Measurements from ENCODE around the gene PCDHGA8. TPM values are rescaled to one million over a fixed set of nuclear protein-coding genes. Genes with fewer than 3 reads are reported as not detected.
"Not testable (repeated sequence)": the region's sequence is repeated elsewhere in the genome, so short reads cannot be mapped to it uniquely, and the experiment has no call there.

Gene PCDHGA8
- total and polyA plus RNA-seq, 2 experiments from 2014 or later: 1.0 to 2.3 TPM

DNA sequence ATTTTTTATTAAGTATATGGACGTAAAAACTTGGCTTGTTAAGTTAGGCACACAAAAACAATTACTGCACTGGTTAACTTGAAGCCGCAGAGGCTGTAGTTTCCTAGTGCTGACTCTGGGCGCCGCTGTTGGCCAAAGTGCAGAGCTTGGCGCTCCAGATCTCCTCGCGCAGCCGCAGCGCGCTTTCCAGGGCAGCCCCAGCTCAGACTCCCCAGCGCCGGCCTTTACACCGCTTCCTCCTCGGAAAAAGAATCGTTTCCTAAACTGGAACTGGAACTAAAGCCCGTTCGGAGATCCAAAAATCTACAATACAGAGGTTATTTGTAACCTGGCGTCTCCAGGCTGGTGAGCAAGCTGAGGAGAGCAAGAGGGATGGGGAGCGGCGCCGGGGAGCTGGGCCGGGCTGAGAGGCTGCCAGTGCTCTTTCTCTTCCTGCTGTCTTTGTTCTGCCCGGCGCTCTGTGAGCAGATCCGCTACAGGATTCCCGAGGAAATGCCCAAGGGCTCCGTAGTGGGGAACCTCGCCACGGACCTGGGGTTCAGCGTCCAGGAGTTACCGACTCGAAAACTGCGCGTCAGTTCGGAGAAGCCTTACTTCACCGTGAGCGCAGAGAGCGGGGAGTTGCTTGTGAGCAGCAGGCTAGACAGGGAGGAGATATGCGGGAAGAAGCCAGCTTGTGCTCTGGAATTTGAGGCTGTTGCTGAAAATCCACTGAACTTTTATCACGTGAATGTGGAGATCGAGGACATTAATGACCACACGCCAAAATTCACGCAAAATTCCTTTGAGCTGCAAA lies 5.5 kb downstream of the PCDHGA8 start, which contains the start of gene PCDHGB5:
Gene PCDHGB5, plus strand, starts transcription at position 192 of the 796 bp plus-strand sequence. Its CDS starts 181 bp downstream, at position 373.
- peak; percentile 58 for TF ChIP-seq CTCF (IDR thresholded peaks at IDR 0.05; ENCODE audit: low read depth, low read length)
- H3K4me3 ChIP-seq; H3K36me3 ChIP-seq; H3K27ac ChIP-seq; H3K4me1 ChIP-seq (ENCODE audit: low read depth); H3K9me3 ChIP-seq (ENCODE audit: low read depth); H3K27me3 ChIP-seq: not testable (repeated sequence)
- DNase-seq (ENCODE audit: low read depth in 1 of 2, low spot score in 1 of 2): peak in 1 of 2 donors; percentile 60

DNA sequence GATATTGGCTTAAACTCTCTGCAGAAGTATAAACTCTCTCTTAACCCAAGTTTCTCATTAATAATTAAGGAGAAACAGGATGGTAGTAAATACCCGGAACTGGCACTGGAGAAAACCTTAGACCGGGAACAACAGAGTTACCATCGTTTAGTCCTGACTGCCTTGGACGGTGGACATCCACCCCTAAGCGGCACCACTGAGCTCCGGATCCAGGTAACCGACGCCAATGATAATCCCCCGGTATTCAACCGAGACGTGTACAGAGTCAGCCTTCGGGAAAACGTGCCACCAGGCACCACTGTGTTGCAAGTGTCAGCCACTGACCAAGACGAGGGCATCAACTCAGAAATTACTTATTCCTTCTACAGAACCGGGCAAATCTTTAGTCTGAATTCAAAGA lies 6.2 kb downstream of the PCDHGA8 start:
- no peak for TF ChIP-seq CTCF (IDR thresholded peaks at IDR 0.05; ENCODE audit: low read depth, low read length)
- Histone ChIP-seq H3K27me3 (no peaks in the 10 kb centered on the region), H3K9me3 (ENCODE audit: low read depth) (no peaks in the 10 kb centered on the region), H3K4me3 (no peak overlapping the region), H3K27ac (no peak overlapping the region), H3K4me1 (ENCODE audit: low read depth) (no peaks in the 10 kb centered on the region), H3K36me3 (no peaks in the 10 kb centered on the region)
- DNase-seq (ENCODE audit: low read depth in 1 of 2, low spot score in 1 of 2): no peak

DNA sequence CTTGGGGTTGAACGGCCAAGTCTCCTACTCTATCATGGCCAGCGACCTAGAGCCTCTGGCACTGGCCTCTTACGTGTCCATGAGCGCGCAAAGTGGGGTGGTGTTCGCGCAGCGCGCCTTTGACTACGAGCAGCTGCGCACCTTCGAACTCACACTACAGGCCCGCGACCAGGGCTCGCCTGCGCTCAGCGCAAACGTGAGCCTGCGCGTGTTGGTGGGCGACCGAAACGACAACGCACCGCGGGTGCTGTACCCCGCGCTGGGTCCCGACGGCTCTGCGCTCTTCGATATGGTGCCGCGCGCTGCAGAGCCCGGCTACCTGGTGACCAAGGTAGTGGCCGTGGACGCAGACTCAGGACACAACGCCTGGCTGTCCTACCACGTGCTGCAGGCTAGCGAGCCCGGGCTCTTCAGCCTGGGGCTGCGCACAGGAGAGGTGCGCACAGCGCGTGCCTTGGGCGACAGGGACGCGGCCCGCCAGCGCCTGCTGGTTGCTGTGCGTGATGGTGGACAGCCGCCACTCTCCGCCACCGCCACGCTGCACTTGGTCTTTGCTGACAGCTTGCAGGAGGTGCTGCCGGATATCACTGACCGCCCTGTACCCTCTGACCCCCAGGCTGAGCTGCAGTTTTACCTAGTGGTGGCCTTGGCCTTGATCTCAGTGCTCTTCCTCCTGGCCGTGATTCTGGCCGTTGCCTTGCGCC lies 7.3 kb downstream of the PCDHGA8 start:
- DNase-seq (ENCODE audit: low read depth in 1 of 2, low spot score in 1 of 2): no peak
- H3K4me3 ChIP-seq: no peak overlapping the region
- no peaks in the 10 kb centered on the region for H3K27me3 ChIP-seq
- no peaks in the 10 kb centered on the region for H3K36me3 ChIP-seq
- H3K27ac ChIP-seq: no peak overlapping the region
- no peaks in the 10 kb centered on the region for H3K4me1 ChIP-seq (ENCODE audit: low read depth)
- H3K9me3 ChIP-seq (ENCODE audit: low read depth): no peaks in the 10 kb centered on the region
- no peak for TF ChIP-seq CTCF (IDR thresholded peaks at IDR 0.05; ENCODE audit: low read depth, low read length)

DNA sequence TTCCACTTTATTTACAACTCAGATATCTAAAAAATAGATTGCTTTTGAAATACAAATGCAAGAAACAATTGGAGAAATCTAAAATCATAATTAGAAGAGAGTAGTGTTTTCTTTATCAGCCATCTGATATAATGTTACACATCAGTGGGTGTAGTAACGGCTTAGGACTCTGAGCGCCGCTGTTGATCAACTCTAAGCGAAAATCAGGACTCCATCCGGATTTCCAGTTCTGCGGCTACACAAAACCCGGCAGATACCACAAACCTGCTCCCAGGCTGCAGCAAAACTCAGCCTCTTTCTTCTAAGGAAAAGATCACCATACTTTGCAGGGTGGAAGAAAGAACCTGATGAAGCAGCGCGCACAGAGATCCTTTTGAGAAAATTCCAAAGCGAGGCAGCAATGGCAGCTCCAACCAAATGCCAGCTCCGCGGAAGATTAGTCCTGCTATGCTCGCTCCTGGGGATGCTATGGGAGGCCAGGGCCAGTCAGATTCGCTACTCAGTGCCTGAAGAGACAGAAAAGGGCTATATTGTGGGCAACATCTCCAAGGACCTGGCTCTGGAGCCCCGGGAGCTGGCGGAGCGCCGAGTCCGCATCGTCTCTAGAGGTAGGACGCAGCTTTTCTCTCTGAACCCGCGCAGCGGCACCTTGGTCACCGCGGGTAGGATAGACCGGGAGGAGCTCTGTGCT lies 10.3 kb downstream of the PCDHGA8 start, which contains the start of gene PCDHGA9:
Gene PCDHGA9, plus strand, starts transcription at position 226 of the 691 bp plus-strand sequence. Its CDS starts 175 bp downstream, at position 401.
- no peaks in the 10 kb centered on the region for H3K27me3 ChIP-seq
- TF ChIP-seq CTCF (IDR thresholded peaks at IDR 0.05; ENCODE audit: low read depth, low read length): peak; percentile 39
- DNase-seq (ENCODE audit: low read depth in 1 of 2, low spot score in 1 of 2): peak in 1 of 2 donors; percentile 49
- H3K4me3 ChIP-seq: no peak within 1 kb of the TSS
- no peaks in the 10 kb centered on the region for H3K36me3 ChIP-seq
- no peaks in the 10 kb centered on the region for H3K9me3 ChIP-seq (ENCODE audit: low read depth)
- no peak within 1 kb of the TSS for H3K27ac ChIP-seq
- H3K4me1 ChIP-seq (ENCODE audit: low read depth): no peaks in the 10 kb centered on the region

DNA sequence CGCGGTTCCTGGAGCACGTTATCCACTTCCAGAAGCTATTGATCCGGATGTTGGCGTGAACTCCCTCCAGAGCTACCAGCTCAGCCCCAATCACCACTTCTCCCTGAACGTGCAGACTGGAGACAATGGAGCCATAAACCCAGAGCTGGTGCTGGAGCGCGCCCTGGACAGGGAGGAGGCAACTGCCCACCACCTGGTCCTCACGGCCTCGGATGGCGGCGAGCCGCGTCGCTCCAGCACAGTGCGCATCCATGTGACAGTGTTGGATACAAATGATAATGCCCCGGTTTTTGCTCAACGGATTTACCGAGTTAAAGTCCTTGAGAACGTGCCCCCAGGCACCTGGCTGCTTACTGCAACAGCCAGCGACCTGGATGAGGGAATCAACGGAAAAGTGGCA lies 11.0 kb downstream of the PCDHGA8 start:
- TF ChIP-seq CTCF (IDR thresholded peaks at IDR 0.05; ENCODE audit: low read depth, low read length): no peak
- no peaks in the 10 kb centered on the region for H3K9me3 ChIP-seq (ENCODE audit: low read depth)
- no peaks in the 10 kb centered on the region for H3K27me3 ChIP-seq

More for the DNA sequence above, 11.0 kb downstream of the PCDHGA8 start:
- Histone ChIP-seq H3K36me3 (no peaks in the 10 kb centered on the region), H3K27ac (no peak overlapping the region), H3K4me1 (ENCODE audit: low read depth) (no peaks in the 10 kb centered on the region), H3K4me3 (no peak overlapping the region)
- DNase-seq (ENCODE audit: low read depth in 1 of 2, low spot score in 1 of 2): no peak

All from cardiac muscle cell (in vitro differentiated cells and primary cell).